ENCODE data around the gene PIP5K1C.

Gene PIP5K1C

DNA sequence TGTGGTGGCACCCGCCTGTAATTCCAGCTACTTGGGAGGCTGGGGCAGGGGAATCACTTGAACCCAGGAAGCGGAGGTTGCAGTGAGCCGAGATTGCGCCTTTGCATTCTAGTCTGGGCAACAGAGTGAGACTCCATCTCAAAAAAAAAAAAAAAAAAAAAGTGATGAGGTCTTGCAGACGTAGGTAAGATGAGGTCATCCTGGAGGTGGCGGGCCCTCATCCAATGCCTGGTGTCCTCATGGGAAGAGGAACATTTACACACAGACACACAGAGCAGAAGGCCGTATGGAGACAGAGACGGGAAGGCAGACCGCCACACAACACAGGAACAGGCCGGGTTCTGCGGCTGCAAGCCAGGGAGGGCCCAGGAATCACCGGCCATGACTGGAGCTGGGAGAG, 78.0 kb downstream of the PIP5K1C start:
- no peak for DNase-seq

DNA sequence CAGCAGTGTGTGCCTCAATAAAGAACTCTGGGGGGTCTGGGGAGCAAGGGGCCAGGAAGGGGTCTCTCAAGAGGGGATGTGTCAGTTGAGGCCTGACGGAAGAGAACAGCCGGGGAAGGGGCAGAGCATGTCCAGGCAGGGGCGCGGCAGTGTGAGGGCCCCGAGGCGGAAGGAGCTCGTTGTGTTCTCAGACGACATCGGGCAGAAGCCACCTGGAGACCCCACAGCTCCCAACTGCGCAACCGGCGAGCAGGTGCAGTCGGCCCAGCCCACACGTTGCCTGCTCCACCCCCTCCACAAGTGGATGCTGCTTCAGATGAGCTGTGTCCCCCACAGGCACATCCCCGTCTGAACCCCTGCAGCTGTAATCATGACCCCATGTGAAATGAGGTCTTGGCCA, 78.6 kb downstream of the PIP5K1C start:
- no peak for DNase-seq

DNA sequence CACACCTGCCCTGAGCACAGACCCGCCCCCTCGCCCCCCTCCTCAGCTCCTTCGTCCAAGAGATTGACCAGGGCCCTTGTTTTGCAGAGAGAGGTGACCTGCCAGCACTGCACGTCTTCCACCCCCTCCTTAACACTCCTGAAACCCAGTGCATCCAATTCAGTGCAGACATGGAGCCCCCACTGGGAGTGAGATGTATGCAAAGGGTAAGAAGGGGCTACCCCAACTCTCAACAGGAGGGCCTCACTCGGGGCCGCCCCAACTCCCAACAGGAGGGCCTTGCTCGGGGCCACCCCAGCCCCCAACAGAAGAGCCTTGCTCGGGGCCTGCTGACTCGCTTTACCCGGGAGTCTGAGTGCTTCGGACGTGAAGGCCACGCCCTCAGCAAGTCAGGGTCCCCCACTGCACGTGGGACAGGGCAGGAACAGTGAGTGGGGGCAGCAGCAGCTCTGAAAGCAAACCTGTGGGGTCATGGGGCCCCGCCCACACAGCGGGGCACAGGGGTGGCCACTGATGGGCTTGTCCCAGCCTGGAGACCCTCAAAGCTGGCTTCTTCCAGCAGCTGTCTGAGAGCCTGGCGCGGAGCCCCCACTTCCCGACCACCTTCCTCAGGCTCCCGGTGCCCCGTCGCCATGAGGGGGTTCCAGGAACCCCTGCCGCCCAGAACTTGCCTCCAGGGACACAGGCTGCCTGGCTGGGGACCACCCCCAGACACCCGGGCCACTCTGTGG, 79.3 kb downstream of the PIP5K1C start:
- DNase-seq, result no peak

DNA sequence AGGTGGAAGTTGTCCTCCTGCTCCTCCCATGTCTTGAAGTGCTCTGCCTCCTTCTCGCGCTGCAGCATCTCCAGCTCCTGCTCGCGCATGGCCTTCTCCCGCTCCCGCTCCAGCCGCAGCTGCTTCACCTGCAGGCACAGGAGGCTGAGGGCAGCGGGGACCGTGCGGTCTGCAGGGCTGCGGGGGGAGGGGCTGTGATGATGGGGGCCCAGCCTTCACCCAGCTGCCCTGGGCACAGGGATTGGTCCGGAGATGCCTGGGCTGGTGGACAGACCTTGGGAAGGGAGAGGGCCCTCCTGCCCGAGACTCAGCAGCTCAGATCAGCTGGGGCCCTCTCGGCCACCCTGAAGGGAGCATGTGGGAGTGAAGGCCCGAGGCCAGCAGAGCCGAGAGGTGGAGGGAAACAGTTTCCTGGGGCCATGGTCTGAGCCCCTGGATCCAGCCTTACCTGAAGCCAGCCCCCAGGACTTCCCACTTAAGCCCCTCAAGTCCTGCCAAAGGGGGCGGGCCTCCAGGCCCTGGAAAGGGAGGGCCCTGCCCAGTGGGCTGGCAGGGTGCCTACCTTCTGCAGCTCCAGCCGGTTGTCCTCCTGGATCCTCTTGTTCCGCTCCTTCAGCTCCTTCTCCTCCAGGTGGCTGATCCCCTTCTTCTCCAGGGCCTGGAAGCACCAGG, 80.0 kb downstream of the PIP5K1C start:
- no peak for DNase-seq

DNA sequence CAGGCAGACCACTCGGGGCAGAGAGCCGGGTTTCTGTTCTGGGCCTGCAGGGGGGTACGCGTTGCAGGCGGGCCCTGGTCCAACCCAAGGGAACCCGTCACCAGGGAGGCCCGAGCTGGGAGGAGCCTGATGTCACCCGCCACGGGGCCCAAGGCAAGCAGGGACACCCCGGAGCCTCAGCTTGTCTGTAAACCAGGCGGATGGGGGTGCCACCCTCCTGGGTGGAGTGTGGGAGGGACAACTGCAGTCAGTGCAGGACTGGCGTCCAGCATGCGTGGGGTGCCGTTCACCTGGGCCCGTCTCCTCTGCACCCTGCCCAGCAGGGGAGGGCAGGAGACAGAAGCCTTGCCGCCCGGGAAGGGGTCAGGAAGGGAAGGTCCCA, 80.6 kb downstream of the PIP5K1C start:
- no peak for DNase-seq

DNA sequence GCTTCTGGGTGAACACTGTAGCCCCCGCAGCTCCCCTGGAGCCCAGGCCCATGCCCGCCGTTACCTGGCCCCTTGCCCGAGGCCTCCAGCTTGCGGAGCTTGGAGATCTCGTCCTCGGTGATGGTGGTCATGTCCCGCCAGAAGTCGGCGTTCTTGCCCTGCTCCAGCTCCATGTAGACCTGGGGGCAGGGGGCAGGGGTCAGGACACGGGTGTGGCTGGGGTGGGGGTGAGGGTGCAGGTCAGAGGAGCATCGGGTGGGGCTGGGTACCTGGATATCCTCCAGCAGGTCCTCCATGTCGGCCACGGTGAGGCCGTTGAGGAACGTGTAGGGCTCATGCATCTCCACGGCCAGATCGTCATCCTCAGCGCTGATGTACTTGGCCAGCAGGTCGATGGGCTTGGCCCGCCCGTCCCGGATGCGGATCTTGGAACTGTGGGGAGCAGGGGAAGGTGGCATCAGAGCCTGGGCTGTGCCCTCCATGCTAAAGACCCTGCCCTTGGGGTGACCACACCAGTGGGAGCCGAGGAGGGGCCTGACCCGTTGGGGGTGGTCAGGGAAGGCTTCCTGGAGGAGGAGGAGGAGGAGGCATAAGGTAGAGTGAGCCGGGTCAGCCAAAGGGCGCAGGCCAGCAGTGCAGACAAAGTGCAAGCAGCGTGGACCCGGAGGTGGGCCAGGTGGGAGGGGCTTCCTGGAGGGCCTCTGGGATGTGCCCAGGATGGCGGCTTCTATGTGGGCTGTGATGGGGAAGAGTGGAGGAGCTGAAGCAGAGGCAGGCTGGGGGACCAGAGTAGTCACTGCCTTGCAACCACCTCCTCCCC, 81.2 kb downstream of the PIP5K1C start:
- no peak for DNase-seq

DNA sequence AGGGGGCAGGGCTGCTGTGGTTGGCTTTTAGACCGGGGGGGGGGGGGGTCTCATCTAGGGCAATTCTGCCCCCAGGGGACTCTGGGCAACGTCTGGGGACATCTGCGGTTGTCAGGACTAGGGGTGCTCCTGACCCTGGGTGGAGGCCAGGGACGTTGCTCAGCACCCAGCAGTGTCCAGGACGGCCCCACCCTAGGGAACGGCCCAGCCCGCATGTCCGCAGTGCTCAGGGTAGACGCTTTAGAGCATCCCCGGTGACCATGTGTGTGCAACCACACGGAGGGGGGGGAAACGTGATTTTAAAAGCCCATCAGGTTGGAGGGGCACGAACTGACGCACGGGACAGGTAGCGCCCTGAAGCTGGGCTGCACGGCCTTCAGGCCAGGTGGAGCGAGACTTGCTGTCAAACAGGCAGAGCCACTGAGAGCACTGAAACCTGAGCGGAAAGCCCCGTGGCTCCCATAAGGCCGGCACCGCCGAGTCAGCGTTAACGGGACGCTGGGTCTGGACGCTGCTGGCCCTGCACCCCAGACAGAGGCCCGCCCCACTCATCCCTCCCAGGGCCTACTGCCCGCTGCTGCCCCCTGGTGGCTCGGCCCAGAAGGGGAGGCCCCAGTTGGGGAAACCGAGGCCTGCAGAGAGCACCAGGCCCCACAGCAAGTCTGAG, 82.0 kb downstream of the PIP5K1C start:
- no peak for DNase-seq

DNA sequence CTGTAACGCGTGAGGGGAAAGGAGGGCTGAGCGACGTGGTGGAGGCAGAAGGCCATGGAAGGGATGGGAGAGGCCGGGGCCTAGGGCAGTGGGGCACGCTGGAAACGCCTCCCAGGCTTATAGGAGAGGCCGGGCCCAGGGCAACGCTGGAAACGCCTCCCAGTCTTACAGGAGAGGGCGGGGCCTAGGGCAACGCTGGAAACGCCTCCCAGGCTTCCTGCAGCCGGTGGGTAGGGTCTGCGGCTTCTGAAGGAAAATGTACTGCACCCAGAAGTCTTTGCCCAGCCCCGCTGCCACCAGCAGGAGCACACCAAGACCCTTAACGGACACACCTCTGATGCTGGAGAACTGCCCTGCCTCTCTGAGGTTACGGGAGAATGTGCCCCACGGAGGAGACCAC, 82.8 kb downstream of the PIP5K1C start:
- no peak for DNase-seq

DNA sequence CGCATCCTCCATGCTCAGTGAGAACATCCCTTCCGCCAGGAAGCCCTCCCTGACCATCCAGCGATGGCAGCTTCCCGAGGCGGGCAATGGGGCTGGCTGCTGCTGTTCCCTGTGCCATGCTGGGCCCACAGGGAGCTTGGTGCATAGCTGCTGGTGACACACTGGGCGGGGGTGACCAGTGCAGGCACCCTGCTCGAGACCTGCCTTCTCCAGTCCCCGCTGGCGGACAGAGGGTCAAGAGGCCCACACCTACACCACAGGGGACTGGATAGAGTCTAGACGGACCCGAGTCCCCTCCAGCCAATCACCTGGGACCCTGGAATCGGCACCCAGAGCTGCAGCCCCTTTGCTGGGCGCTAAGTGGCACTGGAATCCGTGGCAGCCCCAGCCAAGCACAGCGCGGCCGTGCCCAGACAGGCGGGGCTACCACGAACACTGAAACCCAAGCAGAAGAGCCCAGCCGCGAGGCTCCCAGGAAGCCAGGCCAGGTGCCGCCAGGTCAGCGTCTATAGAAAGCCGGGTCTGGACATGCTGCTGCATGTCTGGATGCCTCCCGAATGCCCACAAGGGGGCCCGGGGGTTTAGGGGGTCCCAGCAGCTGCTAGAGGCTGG, 84.6 kb downstream of the PIP5K1C start:
- no peak for DNase-seq

DNA sequence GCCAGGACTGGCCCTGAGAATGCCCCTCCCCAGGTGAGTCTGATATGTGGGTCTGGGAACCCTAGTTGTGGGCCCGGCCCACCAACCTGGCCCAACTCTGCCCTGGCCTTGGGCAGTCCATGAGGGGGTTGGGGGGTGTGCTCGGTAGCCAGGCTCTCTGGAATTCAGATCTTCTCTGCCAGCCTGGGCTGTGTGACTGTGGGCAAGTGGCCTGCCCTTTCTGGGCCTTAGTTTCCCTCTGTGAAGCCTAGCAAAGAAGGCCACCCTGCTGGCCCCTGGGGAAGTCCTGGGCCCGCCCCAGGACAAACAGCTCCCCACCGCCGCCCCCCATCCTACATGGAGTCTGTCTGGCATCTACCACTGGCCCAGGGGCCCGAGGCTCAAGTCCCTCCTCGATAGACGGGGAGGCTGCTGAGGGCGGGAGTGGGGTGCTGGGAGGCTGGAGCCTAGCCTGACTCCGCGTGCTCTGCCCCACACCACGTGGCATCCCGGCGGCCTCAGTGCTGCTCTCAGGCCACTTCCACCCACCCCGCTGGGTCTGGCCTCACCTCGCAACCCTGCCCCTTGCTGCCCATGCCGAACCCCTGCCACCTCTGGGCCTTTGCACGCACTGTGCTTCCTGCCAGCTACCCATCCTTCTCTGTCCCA, 85.3 kb downstream of the PIP5K1C start:
- no peak for DNase-seq

DNA sequence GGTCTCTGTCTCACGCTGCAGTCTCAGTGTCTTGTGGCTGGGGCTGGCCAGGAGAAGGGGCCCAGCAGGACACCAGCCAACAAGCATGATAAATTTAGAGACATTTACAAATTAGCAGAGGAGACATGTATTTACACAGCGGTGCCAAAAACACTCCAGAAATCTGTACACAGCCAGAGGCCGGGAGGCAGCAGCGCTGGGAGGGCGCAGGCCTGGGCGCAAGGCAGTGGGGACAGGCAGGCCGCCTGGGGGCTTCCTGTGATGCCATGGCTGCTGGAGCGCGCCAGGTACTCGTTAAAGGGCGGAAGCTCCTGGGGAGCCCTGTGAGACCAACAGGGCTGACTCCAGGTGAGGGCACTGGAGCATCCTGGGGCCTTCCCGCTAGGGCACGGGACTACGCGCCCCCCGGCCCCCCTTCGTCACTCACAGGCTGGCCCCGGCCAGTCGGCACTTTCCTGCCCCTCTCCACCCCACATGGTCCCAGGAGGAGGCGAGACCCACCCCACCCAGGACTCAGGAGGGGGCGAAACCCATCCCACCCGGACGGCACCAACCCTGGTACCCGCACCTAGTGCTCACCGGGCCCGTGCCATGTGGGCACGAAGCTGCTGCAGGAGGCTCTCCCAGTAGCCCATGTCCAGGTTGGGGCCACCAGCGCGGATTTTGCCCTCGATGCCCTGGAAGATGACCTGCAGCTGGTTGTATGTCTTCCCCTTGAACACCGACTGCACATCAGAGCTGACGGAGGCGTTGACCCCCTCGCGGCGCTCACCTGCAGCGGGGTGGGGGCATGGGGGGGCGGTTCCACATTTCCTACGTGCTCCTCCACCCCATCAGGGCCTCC, 86.2 kb downstream of the PIP5K1C start:
- DNase-seq, result no peak

DNA sequence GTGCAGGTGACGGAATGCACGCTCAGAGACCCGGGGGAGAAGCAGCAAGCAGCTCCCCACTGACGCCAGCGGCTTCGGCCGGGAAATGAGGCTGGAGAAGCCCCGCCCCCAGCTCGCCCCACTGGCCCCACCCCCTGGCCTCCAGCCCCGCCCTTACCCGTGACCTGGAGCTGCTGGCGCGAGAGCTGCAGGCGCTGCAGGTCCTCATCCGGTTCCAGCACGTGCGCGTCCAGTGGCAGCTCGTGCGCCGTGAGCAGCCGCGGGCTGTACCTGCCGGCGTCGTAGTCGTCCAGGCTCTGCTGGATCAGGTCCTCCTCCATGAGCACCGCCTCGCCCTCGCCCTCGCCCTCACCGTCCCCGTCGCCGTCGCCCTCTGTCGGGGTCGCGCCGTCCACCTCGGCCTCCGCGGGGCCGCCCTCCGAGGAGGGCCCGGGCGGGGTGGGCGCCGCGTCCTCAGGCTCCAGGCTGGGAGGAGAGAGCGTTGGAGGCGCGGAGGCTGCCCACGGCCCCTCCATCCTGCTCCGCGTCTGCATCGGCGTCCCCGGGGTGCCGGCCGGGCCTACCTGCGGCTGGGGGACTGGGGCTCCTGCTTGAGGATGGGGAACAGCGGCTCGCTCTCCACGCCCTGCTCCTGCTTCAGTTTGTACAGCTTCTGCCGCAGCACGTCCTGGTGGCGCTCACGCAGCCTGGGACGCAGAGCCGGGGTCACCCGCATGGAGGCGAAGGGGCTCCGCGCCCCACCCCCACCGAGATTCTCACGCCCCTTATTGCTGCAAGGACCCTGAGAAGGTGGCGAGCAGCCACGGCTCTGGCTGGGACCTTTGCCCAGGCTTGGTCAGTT, 87.1 kb downstream of the PIP5K1C start:
- no peak for DNase-seq

DNA sequence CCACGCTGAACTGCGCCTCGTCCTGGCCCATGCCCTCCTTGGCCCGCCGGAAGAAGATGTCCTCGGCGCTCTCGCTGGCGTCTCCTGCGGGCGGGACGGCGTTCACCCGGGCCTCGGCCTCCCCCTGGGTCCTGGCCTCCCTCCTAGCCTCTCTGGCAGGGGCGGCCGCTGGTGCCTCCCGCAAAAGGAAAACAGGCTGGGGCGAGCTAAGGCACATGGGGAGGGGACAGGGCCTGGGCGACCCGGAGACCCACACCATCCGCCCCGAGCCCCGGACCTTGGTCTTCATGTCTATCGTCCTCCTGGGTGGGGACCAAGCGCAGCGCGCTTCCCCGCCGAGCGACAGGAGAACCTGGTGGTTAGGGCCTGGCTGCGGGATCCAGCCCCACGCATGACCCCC, 87.9 kb downstream of the PIP5K1C start:
- DNase-seq, result no peak

DNA sequence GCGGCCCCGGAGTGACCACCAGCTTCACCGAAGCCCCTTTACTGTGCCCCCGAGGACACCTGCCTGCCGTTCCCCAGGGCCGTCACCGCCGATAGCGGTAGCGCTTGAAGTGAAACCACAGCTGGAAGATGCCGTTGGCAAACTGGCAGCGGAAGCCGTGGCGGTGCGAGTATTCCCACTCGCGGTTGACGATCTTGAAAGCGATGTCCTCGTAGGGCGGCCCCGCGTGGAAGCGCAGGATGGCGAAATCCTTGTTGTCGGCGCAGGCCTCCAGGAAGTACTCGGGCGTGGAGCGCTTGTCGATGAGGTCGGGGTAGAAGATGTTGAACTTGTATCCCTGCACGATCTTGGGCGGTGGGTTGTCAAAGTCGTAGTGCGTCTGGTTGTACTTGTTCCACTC, 88.4 kb downstream of the PIP5K1C start:
- DNase-seq, result no peak

DNA sequence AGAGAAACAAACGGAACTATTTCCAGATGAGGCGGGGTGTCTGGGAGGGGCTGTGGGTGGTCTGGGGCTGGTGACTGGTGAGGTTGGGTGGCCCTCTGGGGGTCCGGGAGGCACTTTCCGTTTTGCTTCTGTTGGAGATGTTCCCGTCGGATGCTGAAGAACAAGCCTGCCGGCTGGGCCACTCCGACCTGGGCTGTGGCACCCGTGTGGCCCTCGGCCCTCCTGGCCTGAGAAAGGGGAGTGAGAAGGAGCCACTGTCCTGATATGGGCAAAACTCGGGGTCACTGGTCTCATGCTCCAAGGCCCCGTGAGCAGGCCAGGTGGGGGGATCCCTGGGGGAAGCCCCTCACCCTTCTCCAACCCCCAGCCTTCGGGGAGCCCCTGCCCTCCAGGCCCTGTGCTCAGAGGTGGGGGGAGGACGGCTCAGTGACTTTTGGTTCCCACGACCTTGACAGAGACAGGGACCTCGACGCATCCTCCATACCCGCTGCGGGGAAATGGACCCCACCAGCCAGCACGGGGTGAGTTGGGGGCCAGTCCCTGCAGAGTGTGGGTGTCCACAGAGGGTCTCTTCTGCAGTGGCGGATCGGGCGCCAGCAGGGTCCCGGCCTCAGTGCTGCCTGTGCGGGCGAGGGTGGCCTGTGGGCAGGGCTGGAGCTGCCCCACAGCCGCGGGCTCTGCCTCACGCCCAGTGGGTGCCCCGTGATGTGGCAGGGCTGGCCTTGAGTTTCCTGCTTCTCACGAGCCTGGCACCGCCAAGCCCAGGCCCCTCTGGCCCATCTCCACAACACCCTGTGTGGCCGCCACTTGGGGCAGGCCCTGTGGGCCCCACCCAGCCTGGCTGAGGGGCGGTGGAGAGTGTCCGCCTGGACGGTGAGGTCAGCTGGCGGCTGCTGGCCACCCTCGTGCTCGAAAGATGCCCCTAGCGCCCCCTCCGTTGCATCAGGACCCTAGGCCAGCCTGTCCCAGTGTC, 89.2 kb downstream of the PIP5K1C start:
- no peak for DNase-seq

DNA sequence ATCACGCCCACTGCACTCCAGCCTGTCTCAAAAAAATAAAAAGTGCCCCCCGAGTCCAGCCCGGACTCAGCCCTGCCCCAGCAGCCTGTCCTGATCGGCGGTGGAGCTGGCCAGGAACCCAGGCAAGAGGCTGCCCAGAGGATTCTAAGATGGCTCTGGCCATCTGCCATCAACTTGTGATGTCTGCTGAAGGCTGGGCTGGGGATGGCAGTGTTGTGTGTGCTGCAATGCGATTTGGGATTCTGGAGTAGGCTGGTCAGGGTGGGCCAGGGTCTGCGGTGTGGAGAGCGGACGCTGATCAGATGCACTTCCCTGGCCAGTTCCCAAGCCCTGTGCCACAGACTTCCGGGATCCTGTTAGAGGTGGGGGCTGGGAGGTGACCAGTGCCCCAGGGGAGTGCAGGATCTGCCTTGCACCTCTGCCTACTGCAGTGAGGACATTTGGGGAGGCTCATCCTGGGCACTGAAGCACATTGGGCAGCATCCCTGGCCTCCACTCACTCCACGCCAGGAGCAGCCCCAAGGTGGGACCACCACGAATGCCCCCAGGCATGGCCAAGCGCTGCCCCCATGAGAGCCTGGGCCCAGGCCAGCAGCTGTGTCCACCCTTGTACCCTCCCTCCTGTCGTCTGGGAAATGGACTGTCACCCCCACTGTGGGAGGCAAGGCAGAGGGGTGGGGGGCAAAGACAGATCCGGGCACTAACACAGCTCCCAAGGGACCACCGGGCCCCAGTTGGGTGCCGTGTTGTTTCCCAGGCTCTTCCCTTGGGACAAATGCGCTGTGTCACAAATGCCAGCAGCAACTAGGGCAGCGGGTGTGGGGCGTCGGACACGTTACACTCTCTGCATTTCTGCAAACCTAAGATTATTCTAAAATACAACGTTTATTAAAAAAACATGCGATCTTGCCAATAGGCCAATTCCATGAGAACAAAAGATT, 90.2 kb downstream of the PIP5K1C start:
- no peak for DNase-seq

DNA sequence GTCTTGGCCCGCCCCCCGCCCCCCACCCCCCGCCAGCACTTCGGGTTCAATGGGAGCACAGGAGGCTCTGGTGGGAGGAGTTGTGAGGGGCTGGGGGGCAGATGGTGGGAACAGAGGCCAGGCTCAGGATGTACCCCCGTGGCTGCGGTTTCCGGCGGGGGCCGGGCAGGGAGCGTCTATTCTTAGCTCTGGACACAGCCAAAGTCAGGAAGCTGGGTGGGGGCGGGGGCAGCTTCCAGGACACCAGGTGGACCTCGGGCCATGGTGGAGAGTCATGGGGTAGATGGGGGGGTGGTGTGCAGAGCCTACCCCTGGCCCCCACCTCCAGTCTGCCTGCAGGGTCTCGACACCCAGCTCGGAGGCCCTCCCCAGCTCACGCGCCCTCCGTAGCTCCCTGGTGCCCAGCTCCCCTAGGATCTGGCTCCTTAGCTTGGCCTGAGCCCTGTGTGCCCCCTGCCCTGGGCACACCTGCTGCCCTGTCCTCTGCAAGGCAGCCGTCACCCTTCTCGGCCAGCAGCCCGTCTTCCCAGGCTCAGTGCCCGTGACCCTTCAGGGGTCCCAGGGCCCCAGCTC, 91.4 kb downstream of the PIP5K1C start:
- no peak for DNase-seq

Data from NCI-H1930 (cell line).